Measurements from ENCODE around the gene SPTA1. TPM values are rescaled to one million over a fixed set of nuclear protein-coding genes. Genes with fewer than 3 reads are reported as not detected.

The SPTA1 gene
- total RNA-seq, 1 donor from 2014 or later, result not detected

DNA sequence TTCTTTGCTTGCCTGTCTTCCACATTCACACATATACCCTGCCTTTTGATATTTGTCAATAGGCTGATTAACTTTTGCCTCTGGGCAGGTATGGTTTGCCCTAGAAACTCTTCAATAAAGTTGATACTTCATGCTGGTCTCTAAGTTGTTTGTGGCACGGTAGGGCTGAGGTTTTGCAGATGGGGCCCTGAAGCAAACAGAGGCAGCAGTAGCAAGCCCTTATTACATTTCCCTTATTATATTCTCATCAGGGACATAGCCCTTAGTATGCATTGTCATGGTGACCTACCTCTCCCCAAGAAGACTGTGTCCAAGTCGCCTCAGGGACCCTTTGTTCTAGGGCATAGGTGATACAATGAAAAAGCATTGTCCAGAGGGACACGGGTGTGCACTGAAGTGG is 116.0 kb downstream of the SPTA1 start, which contains the start of gene OR6P1:
Gene OR6P1 (minus strand): TSS at position 101 of the 400 bp plus-strand sequence. CDS start 6,976 bp downstream, outside the sequence.
- Mint-ChIP-seq H3K9me3 (ENCODE audit: unreplicated experiment) (no peaks in the 10 kb centered on the region), H3K4me1 (ENCODE audit: low read depth, unreplicated experiment) (no peaks in the 10 kb centered on the region), H3K4me3 (ENCODE audit: unreplicated experiment) (no peak within 1 kb of the TSS), H3K27me3 (ENCODE audit: unreplicated experiment) (no peaks in the 10 kb centered on the region), H3K36me3 (ENCODE audit: unreplicated experiment) (no peaks in the 10 kb centered on the region), H3K27ac (ENCODE audit: unreplicated experiment) (no peak within 1 kb of the TSS)
- no peak for DNase-seq
- TF ChIP-seq, protein P1, sequence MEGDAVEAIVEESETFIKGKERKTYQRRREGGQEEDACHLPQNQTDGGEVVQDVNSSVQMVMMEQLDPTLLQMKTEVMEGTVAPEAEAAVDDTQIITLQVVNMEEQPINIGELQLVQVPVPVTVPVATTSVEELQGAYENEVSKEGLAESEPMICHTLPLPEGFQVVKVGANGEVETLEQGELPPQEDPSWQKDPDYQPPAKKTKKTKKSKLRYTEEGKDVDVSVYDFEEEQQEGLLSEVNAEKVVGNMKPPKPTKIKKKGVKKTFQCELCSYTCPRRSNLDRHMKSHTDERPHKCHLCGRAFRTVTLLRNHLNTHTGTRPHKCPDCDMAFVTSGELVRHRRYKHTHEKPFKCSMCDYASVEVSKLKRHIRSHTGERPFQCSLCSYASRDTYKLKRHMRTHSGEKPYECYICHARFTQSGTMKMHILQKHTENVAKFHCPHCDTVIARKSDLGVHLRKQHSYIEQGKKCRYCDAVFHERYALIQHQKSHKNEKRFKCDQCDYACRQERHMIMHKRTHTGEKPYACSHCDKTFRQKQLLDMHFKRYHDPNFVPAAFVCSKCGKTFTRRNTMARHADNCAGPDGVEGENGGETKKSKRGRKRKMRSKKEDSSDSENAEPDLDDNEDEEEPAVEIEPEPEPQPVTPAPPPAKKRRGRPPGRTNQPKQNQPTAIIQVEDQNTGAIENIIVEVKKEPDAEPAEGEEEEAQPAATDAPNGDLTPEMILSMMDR (IDR thresholded peaks at IDR 0.05; ENCODE audit: partially characterized antibody, unreplicated experiment), result no peak

DNA sequence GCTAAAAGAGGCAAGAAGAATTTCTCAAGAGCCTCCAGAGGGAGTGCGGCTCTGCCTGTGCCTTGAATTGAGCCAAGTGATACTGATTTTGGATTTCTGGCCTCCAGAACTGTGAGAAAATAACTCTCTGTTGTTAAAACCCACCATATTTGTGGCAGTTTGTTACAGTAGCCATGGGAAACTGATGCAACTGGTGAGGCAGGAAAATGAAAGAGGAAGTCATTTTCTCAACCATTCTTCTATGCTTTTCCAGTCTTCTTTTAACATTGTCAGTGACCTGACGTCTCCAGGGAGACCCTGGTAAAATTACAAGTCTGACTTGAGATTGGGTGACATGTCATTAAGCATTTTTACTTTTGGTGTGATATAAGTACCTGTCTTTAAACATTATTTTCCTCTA is 121.9 kb downstream of the SPTA1 start:
- no peaks in the 10 kb centered on the region for H3K4me1 Mint-ChIP-seq (ENCODE audit: low read depth, unreplicated experiment)
- no peaks in the 10 kb centered on the region for H3K9me3 Mint-ChIP-seq (ENCODE audit: unreplicated experiment)
- TF ChIP-seq, protein P1 (IDR thresholded peaks at IDR 0.05; ENCODE audit: partially characterized antibody, unreplicated experiment), result no peak
- H3K27me3 Mint-ChIP-seq (ENCODE audit: unreplicated experiment), result no peaks in the 10 kb centered on the region
- DNase-seq, result no peak
- no peaks in the 10 kb centered on the region for H3K36me3 Mint-ChIP-seq (ENCODE audit: unreplicated experiment)
- H3K4me3 Mint-ChIP-seq (ENCODE audit: unreplicated experiment), result no peak overlapping the region
- no peak overlapping the region for H3K27ac Mint-ChIP-seq (ENCODE audit: unreplicated experiment)

DNA sequence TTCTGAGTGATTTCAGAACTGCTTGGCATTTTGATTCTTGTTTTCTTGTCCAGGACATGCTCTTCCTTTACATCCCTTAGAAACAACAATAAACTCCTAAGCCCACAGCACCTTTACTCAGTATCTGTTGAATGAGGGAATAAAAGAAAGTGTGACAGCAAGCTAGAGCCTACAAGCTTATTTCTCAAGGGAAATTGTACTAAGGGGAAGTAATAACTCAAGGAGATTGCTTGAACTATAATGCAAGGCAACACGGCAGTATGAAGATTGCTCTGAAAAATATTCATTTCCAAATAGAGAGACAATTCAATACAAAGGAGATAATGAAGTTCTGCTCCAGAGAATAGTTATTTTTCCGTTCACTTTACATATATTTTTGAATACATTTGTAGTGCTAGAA is 122.7 kb downstream of the SPTA1 start:
- no peaks in the 10 kb centered on the region for H3K36me3 Mint-ChIP-seq (ENCODE audit: unreplicated experiment)
- no peaks in the 10 kb centered on the region for H3K4me1 Mint-ChIP-seq (ENCODE audit: low read depth, unreplicated experiment)
- no peak overlapping the region for H3K27ac Mint-ChIP-seq (ENCODE audit: unreplicated experiment)
- no peak for DNase-seq
- no peak overlapping the region for H3K4me3 Mint-ChIP-seq (ENCODE audit: unreplicated experiment)
- H3K9me3 Mint-ChIP-seq (ENCODE audit: unreplicated experiment), result no peaks in the 10 kb centered on the region
- TF ChIP-seq, protein P1 (IDR thresholded peaks at IDR 0.05; ENCODE audit: partially characterized antibody, unreplicated experiment), result no peak
- H3K27me3 Mint-ChIP-seq (ENCODE audit: unreplicated experiment), result no peaks in the 10 kb centered on the region

Other genes starting within 250 kb of the SPTA1 start
- not detected for gene OR10K1, start 224.9 kb downstream of the SPTA1 start, total RNA-seq (ENCODE audit: unreplicated experiment)
- gene OR10R2, start 214.5 kb downstream of the SPTA1 start, total RNA-seq (ENCODE audit: unreplicated experiment), result not detected
- gene OR6Y1, start 132.3 kb downstream of the SPTA1 start, total RNA-seq (ENCODE audit: unreplicated experiment), result not detected
- gene OR6P1, start 116.1 kb downstream of the SPTA1 start, total RNA-seq (ENCODE audit: unreplicated experiment), result not detected
- gene OR10X1, start 106.8 kb downstream of the SPTA1 start, total RNA-seq (ENCODE audit: unreplicated experiment), result not detected
- gene OR10Z1, start 81.4 kb downstream of the SPTA1 start, total RNA-seq (ENCODE audit: unreplicated experiment), result not detected
- not detected for gene OR6K2, start 13.9 kb upstream of the SPTA1 start, total RNA-seq (ENCODE audit: unreplicated experiment)
- not detected for gene OR6K3, start 34.0 kb upstream of the SPTA1 start, total RNA-seq (ENCODE audit: unreplicated experiment)
- gene OR6K6, start 68.0 kb upstream of the SPTA1 start, total RNA-seq (ENCODE audit: unreplicated experiment), result not detected
- not detected for gene OR6N1, start 85.5 kb upstream of the SPTA1 start, total RNA-seq (ENCODE audit: unreplicated experiment)
- not detected for gene OR6N2, start 94.5 kb upstream of the SPTA1 start, total RNA-seq (ENCODE audit: unreplicated experiment)
- gene MNDA, start 144.6 kb upstream of the SPTA1 start, total RNA-seq (ENCODE audit: unreplicated experiment), result not detected
- gene PYHIN1, start 244.8 kb upstream of the SPTA1 start, total RNA-seq (ENCODE audit: unreplicated experiment), result not detected

Measured in glutamatergic neuron (in vitro differentiated cells).